GM23338 (cell line): ENCODE results near the gene FAM25G. TPM values are rescaled to one million over a fixed set of nuclear protein-coding genes. Genes with fewer than 3 reads are reported as not detected.

ENCODE experiments used
- ATAC-seq: fragments of 200-7000 bp; cut with Tn5 transposase; 3 replicates; pipeline ENCODE4 v1.9.1; 2020
- DNase-seq: peaks from one replicate; pipeline ENCODE4 v3.0.0-alpha.2; 2015; ENCODE audit warnings: low spot score
- H2AFZ ChIP-seq: fragments of 200-600 bp; sonication (generic); 2 replicates; pipeline ENCODE4 v1.8.0; 2016; ENCODE audit warnings: antibody characterized with exemption, mild to moderate bottlenecking, moderate library complexity
- H3F3A ChIP-seq: fragments of 200-600 bp; sonication (generic); replicated peaks from 2 replicates; pipeline ENCODE4 v1.8.0; 2017; ENCODE audit warnings: antibody characterized with exemption, mixed run types, low read depth
- H3K27ac ChIP-seq: fragments of 200-600 bp; sonication (generic); 2 replicates; pipeline ENCODE4 v1.6.1; 2016; ENCODE audit warnings: low read depth
- H3K27me3 ChIP-seq: fragments of 200-600 bp; sonication (generic); 2 replicates; pipeline ENCODE4 v1.8.0; 2016; ENCODE audit warnings: mild to moderate bottlenecking, mixed run types, moderate library complexity; ENCODE audit not compliant: insufficient read depth
- H3K36me3 ChIP-seq: fragments of 200-600 bp; sonication (generic); 2 replicates; pipeline ENCODE4 v1.8.0; 2016; ENCODE audit warnings: mild to moderate bottlenecking; ENCODE audit not compliant: insufficient read depth
- H3K4me1 ChIP-seq: fragments of 200-600 bp; sonication (generic); 2 replicates; pipeline ENCODE4 v1.8.0; 2016; ENCODE audit warnings: mild to moderate bottlenecking, moderate library complexity; ENCODE audit not compliant: insufficient read depth
- H3K4me2 ChIP-seq: fragments of 200-600 bp; sonication (generic); 2 replicates; pipeline ENCODE4 v1.7.1; 2017; ENCODE audit warnings: mixed run types
- H3K4me3 ChIP-seq: fragments of 200-600 bp; sonication (generic); 2 replicates; pipeline ENCODE4 v1.6.1; 2016; ENCODE audit warnings: mixed run types
- H3K79me2 ChIP-seq: fragments of 200-600 bp; sonication (generic); replicated peaks from 2 replicates; pipeline ENCODE4 v1.8.0; 2017; ENCODE audit warnings: mild to moderate bottlenecking; ENCODE audit not compliant: insufficient read depth
- H3K9me2 ChIP-seq: fragments of 200-600 bp; sonication (generic); 2 replicates; pipeline ENCODE4 v1.8.0; 2017; ENCODE audit not compliant: insufficient read depth
- H4K20me1 ChIP-seq: fragments of 200-600 bp; sonication (generic); replicated peaks from 2 replicates; pipeline ENCODE4 v1.8.0; 2017; ENCODE audit warnings: mild to moderate bottlenecking; ENCODE audit not compliant: insufficient read depth
- H3K27ac Mint-ChIP-seq: 2 replicates; pipeline ENCODE4 v1.8.0; 2020; ENCODE audit warnings: inconsistent platforms, mild to moderate bottlenecking, moderate library complexity, mixed read lengths
- H3K27me3 Mint-ChIP-seq: 3 replicates; pipeline ENCODE4 v1.8.0; 2022; ENCODE audit warnings: low read depth, mild to moderate bottlenecking, moderate library complexity, mixed read lengths, inconsistent platforms; ENCODE audit not compliant: insufficient read depth, poor library complexity
- H3K36me3 Mint-ChIP-seq: 3 replicates; pipeline ENCODE4 v1.8.0; 2021; ENCODE audit warnings: low read depth, mild to moderate bottlenecking, inconsistent platforms, moderate library complexity, mixed read lengths
- H3K4me1 Mint-ChIP-seq: 3 replicates; pipeline ENCODE4 v1.8.0; 2020; ENCODE audit warnings: mild to moderate bottlenecking, inconsistent platforms, mixed read lengths
- H3K4me3 Mint-ChIP-seq: 3 replicates; pipeline ENCODE4 v1.8.0; 2021; ENCODE audit warnings: moderate library complexity, mild to moderate bottlenecking, inconsistent platforms, mixed read lengths
- H3K9me3 Mint-ChIP-seq: 3 replicates; pipeline ENCODE4 v1.8.0; 2020; ENCODE audit warnings: moderate library complexity, mild to moderate bottlenecking, inconsistent platforms, mixed read lengths
- EZH2 ChIP-seq: fragments of 200-600 bp; sonication (generic); IDR thresholded peaks from one replicate; pipeline ENCODE4 v1.8.0; 2017; ENCODE audit warnings: antibody characterized with exemption, mild to moderate bottlenecking, low read depth; ENCODE audit not compliant: unreplicated experiment
- EZH2phosphoT487 ChIP-seq: fragments of 200-600 bp; sonication (generic); IDR thresholded peaks from one replicate; pipeline ENCODE4 v1.8.1; 2018; ENCODE audit warnings: antibody characterized with exemption; ENCODE audit not compliant: unreplicated experiment
- STAT1 ChIP-seq: IDR thresholded peaks from one replicate; pipeline ENCODE4 v1.6.1; 2016; ENCODE audit warnings: antibody characterized with exemption; ENCODE audit not compliant: unreplicated experiment
- ZNF331 ChIP-seq: fragments of 250-450 bp; sonication (Bioruptor Pico); IDR thresholded peaks from 2 replicates; pipeline ENCODE4 v1.5.0; 2020; ENCODE audit warnings: low read depth, mild to moderate bottlenecking, moderate library complexity
- polyA plus RNA-seq: library from polyadenylated mRNA; unstranded; fragments of >200 nt; fragmentation: Nextera tagmentation; extraction: Ambion mirVana; gene quantifications from 2 replicates; pipeline ENCODE4 v1.2.1, GENCODE V29; 2016
- total RNA-seq: library from RNA; depleted of rRNA; stranded (reverse); fragments of >200 nt; shearing (Covaris generic); gene quantifications from 2 replicates; pipeline ENCODE4 v1.2.3, GENCODE V29; 2014
- TF ChIP-seq, protein P1 (sequence below): fragments of 250-450 bp; sonication (Bioruptor Pico); IDR thresholded peaks from 2 replicates; pipeline ENCODE4 v1.5.0; 2020; ENCODE audit warnings: mild to moderate bottlenecking, moderate library complexity
- TF ChIP-seq, protein P2 (sequence below): IDR thresholded peaks from 2 replicates; pipeline ENCODE4 v1.6.1; 2016; ENCODE audit warnings: antibody characterized with exemption
- TF ChIP-seq, protein P3 (sequence below): IDR thresholded peaks from one replicate; pipeline ENCODE4 v1.6.1; 2018; ENCODE audit warnings: antibody characterized with exemption; ENCODE audit not compliant: unreplicated experiment

Gene FAM25G
- total and polyA plus RNA-seq, 2 experiments from 2014 or later = not detected

- TF ChIP-seq, protein P1, sequence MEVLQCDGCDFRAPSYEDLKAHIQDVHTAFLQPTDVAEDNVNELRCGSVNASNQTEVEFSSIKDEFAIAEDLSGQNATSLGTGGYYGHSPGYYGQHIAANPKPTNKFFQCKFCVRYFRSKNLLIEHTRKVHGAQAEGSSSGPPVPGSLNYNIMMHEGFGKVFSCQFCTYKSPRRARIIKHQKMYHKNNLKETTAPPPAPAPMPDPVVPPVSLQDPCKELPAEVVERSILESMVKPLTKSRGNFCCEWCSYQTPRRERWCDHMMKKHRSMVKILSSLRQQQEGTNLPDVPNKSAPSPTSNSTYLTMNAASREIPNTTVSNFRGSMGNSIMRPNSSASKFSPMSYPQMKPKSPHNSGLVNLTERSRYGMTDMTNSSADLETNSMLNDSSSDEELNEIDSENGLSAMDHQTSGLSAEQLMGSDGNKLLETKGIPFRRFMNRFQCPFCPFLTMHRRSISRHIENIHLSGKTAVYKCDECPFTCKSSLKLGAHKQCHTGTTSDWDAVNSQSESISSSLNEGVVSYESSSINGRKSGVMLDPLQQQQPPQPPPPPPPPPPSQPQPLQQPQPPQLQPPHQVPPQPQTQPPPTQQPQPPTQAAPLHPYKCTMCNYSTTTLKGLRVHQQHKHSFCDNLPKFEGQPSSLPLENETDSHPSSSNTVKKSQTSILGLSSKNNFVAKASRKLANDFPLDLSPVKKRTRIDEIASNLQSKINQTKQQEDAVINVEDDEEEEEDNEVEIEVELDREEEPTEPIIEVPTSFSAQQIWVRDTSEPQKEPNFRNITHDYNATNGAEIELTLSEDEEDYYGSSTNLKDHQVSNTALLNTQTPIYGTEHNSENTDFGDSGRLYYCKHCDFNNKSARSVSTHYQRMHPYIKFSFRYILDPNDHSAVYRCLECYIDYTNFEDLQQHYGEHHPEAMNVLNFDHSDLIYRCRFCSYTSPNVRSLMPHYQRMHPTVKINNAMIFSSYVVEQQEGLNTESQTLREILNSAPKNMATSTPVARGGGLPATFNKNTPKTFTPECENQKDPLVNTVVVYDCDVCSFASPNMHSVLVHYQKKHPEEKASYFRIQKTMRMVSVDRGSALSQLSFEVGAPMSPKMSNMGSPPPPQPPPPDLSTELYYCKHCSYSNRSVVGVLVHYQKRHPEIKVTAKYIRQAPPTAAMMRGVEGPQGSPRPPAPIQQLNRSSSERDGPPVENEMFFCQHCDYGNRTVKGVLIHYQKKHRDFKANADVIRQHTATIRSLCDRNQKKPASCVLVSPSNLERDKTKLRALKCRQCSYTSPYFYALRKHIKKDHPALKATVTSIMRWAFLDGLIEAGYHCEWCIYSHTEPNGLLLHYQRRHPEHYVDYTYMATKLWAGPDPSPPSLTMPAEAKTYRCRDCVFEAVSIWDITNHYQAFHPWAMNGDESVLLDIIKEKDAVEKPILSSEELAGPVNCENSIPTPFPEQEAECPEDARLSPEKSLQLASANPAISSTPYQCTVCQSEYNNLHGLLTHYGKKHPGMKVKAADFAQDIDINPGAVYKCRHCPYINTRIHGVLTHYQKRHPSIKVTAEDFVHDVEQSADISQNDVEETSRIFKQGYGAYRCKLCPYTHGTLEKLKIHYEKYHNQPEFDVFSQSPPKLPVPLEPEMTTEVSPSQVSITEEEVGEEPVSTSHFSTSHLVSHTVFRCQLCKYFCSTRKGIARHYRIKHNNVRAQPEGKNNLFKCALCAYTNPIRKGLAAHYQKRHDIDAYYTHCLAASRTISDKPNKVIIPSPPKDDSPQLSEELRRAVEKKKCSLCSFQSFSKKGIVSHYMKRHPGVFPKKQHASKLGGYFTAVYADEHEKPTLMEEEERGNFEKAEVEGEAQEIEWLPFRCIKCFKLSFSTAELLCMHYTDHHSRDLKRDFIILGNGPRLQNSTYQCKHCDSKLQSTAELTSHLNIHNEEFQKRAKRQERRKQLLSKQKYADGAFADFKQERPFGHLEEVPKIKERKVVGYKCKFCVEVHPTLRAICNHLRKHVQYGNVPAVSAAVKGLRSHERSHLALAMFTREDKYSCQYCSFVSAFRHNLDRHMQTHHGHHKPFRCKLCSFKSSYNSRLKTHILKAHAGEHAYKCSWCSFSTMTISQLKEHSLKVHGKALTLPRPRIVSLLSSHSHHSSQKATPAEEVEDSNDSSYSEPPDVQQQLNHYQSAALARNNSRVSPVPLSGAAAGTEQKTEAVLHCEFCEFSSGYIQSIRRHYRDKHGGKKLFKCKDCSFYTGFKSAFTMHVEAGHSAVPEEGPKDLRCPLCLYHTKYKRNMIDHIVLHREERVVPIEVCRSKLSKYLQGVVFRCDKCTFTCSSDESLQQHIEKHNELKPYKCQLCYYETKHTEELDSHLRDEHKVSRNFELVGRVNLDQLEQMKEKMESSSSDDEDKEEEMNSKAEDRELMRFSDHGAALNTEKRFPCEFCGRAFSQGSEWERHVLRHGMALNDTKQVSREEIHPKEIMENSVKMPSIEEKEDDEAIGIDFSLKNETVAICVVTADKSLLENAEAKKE (CRISPR knock-in tag) = no peak
- TF ChIP-seq STAT1 (no peak), EZH2phosphoT487 (no peak)
These were observed 41.5 kb downstream of the FAM25G start (continued) for GRCh38 chr10:47449979-47450378.

DNA sequence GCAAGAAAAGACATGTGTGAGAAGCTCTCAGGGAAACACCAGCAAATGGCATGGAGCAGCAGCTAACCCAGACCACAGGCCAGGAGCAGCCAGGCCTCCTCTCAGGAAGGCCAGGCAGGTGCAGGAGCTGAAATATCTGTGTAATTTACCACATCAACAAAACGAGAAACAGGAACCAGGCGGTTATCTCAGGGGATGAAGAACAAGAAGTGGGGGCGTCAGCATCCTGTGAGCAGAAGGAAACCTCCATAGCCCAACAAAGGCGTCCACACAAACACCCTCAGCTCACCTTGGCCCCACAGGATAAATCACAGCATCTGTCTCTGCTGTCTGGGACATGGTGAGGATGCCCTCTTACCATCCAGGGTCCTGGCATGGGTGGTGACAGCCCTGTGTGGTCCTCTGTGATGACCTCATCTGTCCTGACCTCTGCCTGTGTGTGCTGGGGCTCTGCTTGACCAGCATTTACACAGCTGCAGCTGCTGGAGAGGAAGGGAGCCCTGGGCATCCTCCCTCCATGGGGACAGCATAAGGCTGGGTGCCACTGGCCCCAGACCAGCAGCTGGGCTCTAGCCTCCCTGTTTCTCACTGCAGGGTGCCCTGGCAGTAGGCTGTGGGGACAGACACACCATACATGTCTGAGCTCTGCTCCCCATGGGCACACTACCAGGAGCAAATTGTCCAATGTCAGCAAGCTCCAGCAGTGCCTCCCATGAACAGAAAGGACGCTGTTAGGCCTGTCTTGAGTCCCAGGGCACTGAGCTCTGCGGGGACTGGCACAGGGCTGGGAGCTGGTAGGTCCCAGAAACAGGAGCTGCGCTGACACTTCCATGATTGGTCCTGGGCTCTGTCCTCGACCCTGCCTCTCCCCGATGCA lies 42.2 kb downstream of the FAM25G start:
- Histone ChIP-seq H3K79me2 (no peaks in the 10 kb centered on the region), H3K9me2 (no peaks in the 10 kb centered on the region), H3F3A (no peaks in the 10 kb centered on the region), H3K4me2 (no peak overlapping the region), H2AFZ (no peak overlapping the region), H3K4me3 (no peak overlapping the region), H3K27ac (no peak overlapping the region), H3K4me1 (no peaks in the 10 kb centered on the region), H4K20me1 (no peaks in the 10 kb centered on the region), H3K36me3 (no peaks in the 10 kb centered on the region), H3K27me3 (no peaks in the 10 kb centered on the region)
- Mint-ChIP-seq H3K9me3 (peaks cover 12% of the 10 kb centered on the region), H3K27ac (no peak overlapping the region), H3K4me1 (peaks cover 10% of the 10 kb centered on the region; the same call in 2 of the 3 replicates), H3K36me3 (no peaks in the 10 kb centered on the region; the same call in 1 of the 3 replicates), H3K4me3 (no peak overlapping the region), H3K27me3 (peaks cover 6% of the 10 kb centered on the region)
- DNase-seq (no peak), ATAC-seq (no peak)
- TF ChIP-seq EZH2 = no peak
- no peak for TF ChIP-seq ZNF331 (CRISPR knock-in tag)
- TF ChIP-seq, protein P2, sequence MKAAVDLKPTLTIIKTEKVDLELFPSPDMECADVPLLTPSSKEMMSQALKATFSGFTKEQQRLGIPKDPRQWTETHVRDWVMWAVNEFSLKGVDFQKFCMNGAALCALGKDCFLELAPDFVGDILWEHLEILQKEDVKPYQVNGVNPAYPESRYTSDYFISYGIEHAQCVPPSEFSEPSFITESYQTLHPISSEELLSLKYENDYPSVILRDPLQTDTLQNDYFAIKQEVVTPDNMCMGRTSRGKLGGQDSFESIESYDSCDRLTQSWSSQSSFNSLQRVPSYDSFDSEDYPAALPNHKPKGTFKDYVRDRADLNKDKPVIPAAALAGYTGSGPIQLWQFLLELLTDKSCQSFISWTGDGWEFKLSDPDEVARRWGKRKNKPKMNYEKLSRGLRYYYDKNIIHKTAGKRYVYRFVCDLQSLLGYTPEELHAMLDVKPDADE = no peak
- TF ChIP-seq, protein P3, sequence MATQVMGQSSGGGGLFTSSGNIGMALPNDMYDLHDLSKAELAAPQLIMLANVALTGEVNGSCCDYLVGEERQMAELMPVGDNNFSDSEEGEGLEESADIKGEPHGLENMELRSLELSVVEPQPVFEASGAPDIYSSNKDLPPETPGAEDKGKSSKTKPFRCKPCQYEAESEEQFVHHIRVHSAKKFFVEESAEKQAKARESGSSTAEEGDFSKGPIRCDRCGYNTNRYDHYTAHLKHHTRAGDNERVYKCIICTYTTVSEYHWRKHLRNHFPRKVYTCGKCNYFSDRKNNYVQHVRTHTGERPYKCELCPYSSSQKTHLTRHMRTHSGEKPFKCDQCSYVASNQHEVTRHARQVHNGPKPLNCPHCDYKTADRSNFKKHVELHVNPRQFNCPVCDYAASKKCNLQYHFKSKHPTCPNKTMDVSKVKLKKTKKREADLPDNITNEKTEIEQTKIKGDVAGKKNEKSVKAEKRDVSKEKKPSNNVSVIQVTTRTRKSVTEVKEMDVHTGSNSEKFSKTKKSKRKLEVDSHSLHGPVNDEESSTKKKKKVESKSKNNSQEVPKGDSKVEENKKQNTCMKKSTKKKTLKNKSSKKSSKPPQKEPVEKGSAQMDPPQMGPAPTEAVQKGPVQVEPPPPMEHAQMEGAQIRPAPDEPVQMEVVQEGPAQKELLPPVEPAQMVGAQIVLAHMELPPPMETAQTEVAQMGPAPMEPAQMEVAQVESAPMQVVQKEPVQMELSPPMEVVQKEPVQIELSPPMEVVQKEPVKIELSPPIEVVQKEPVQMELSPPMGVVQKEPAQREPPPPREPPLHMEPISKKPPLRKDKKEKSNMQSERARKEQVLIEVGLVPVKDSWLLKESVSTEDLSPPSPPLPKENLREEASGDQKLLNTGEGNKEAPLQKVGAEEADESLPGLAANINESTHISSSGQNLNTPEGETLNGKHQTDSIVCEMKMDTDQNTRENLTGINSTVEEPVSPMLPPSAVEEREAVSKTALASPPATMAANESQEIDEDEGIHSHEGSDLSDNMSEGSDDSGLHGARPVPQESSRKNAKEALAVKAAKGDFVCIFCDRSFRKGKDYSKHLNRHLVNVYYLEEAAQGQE = no peak
